GM21825 (cell line): ENCODE data around the gene AFMID.
"Not testable (repeated sequence)": the region's sequence is repeated elsewhere in the genome, so short reads cannot be mapped to it uniquely, and the experiment has no call there.

Source experiments
- ATAC-seq: cut with Tn5 transposase; IDR thresholded peaks from one replicate; pipeline ENCODE4 v1.9.1; 2021; ENCODE audit warnings: mild to moderate bottlenecking, moderate library complexity; ENCODE audit not compliant: unreplicated experiment

The AFMID gene, protein sequence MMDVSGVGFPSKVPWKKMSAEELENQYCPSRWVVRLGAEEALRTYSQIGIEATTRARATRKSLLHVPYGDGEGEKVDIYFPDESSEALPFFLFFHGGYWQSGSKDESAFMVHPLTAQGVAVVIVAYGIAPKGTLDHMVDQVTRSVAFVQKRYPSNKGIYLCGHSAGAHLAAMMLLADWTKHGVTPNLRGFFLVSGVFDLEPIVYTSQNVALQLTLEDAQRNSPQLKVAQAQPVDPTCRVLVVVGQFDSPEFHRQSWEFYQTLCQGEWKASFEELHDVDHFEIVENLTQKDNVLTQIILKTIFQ

DNA sequence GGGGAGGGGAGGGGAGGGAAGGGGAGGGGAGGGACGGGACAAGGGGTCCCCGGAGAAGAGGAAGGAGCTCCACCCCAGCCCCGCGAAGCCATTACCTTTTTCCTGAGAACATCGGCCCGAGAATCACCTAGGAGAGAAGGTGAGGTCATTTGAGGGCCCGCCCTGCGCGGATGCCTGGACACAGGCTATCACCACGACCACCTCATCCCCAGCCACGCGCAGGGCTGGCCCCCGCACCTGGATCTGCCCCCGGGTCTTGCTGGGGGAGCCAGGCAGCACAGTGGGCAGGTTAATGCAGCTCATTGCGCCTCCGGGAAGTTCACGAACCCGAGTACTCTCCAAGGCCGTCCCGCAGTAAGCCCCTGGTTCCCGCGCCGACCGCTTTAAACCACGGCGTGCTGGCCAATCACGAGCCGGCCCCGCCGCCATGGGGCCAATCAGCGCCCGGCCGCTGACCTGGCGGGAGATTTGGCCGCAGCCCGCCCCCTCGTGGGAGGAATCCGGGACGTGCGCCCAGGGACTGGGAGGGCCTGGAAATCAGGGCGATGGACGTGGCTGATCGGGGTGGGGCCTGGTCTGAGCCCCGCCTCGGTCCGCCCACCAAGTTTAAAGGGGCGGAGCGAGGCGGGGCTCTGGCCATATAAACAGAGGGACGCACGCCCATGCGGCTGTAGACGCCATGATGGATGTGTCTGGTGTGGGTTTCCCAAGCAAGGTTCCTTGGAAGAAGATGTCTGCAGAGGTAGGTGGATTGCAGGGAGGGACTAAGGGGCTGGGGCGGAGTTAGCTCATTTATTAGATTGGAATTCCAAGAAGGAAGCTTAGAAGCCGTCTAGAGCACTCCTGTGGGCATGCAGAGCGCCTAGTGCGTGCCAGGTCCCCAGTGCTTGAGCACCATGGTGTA lies at the start of gene AFMID, which contains the start of gene TK1:
TSS of gene AFMID (plus strand) at position 671 of the 904 bp plus-strand sequence. CDS start at position 680, 9 bp downstream.
TSS of gene TK1 (minus strand) at position 361 of the 904 bp plus-strand sequence. CDS start at position 303, 58 bp downstream.
- peak; percentile 93 for ATAC-seq

DNA sequence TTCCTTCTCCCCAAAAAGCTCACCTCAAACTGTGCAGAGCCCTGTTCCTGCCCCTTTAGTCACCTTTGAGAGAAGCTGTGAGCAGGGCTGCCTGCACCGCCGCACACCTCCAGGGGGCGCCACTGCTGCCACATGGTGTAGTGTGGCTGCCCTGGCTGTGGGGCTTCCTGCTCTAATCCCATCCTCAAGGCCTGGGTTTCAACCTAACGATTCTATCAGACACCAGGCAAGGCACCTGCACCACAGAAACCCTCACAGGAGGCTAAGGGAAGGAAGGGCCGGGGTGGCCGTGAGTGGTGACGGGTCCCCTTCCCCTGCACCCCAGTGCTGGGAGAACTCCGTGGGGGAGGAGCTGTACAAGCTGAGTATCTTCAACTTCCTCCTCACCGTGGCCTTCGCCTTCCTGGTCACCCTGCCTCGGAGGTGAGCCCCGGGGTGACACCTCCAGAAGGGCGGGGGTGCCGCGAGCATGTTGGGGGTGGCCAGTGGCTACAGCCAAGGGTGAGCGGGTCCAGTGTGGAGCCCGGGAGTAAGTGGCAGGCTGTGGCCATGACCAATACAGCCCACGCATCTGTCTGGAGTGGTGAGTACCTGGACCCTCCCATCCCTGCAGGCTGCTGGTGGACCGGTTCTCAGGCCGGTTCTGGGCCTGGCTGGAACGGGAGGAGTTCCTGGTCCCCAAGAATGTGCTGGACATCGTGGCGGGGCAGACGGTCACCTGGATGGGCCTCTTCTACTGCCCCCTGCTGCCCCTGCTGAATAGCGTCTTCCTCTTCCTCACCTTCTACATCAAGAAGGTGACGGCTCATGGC lies 49.6 kb upstream of the AFMID start:
- ATAC-seq: no peak

DNA sequence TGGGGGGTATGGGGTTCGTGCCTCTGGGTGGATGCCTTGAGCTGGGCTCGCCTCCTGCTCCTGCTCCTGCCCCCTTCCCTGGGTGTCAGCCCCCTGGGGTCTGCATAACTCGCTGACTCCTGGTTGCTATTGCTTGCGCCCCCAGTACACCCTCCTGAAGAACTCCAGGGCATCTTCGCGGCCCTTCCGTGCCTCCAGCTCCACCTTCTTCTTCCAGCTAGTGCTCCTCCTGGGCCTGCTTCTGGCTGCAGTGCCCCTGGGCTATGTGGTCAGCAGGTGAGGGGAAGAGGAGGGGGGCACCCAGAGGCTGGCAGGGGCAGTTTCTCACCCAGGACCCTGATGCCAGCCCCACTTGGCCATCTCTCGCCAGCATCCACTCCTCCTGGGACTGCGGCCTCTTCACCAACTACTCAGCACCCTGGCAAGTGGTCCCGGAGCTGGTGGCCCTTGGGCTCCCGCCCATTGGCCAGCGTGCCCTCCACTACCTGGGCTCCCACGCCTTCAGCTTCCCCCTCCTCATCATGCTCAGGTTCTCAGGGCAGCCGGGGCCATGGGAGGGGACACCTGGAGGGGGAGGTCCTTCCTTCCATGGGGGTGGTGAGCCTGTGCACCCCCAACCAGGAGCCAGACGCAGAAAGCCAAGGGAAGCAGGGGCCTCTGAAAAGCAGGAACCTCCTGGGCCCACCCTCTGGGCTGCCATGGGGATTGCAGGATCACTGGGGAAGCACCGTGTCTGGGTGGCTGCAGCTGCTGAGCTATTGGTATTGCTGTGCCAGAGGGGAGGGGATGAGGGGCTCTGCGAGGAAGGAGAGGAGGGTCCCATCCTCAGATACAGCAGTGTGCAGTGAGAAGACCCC lies 48.7 kb upstream of the AFMID start:
- ATAC-seq: no peak

DNA sequence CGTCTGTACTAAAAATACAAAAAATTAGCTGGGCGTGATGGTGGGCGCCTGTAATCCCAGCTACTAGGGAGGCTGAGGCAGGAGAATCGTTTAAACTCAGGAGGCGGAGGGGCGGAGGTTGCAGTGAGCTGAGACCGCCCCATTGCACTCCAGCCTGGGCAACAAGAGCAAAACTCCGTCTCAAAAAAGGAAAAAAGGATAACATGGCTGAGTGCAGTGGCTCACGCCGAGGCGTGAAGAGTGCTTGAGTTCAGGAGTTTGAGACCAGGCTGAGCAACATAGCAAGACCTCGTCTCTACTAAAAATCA lies 47.3 kb upstream of the AFMID start:
- not testable (repeated sequence) for ATAC-seq

DNA sequence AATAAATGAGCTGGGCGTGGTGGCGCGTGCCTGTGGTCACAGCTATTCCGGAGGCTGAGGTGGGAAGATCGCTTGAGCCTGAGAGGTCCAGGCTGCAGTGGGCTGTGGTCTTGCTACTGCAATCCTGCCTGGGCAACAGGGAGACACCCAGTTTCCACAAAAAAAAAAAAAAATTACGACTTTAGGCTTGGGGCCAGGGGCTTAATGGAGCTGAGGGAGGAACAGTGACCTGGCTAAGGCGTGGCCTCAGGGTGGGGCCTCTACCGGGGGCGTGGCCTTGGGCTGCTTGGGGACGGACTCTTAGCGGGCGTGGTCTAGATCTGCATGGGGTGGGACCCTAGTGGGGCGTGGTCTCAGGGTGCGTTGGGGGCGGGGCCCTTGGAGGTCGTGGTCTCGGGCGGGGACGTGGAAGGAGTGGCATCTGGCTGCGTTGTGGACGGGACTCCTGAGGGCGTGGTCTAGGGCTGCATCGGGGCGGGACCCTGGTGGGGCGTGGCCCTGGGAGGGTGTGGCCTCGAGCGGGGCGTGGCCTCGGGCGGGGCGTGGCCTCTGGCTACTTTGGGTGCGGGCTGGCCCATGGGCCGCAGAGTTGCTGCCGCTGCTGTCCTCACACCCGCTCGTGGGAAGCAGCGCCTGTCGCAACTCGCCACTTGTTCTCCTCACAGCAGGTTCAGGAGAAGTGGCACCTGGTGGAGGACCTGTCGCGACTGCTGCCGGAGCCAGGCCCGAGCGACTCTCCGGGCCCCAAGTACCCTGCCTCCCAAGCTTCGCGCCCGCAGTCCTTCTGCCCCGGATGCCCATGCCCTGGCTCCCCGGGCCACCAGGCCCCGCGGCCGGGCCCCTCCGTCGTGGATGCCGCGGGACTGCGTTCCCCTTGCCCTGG lies 46.8 kb upstream of the AFMID start:
- ATAC-seq: peak; percentile 62

DNA sequence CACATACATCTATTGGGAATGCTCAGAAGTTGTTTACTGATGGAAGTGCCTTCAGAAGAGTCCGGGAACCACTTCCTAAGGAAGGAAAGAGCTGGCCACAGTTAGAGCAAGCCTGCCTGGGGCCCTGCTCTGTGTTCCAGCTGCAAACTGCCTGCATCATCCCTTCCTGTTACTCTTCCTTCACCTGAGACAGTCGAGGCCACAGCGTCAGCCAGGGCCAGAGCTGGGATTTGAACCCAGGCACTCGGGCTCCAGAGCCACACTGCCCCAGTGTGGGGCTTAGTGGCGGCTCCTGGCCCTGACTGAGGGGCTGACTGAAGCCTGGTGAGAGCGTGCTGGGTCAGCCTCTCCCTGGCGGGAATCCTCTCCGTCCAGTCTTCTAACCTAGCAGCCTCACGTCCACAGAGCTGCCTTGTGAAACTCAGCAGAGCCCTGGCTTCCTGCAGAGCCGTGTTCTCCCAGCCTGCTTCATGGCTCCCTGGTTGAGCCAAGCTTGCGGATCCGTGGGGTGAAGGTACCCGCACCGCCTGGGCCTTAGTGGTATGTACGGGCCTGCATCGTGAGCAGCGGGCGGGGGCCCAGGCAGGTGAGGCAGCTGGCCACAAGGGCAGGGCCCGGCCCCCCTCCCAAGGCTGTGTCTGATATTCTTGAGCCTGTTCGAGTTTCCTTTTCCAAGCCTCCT lies 45.6 kb upstream of the AFMID start:
- ATAC-seq: no peak

DNA sequence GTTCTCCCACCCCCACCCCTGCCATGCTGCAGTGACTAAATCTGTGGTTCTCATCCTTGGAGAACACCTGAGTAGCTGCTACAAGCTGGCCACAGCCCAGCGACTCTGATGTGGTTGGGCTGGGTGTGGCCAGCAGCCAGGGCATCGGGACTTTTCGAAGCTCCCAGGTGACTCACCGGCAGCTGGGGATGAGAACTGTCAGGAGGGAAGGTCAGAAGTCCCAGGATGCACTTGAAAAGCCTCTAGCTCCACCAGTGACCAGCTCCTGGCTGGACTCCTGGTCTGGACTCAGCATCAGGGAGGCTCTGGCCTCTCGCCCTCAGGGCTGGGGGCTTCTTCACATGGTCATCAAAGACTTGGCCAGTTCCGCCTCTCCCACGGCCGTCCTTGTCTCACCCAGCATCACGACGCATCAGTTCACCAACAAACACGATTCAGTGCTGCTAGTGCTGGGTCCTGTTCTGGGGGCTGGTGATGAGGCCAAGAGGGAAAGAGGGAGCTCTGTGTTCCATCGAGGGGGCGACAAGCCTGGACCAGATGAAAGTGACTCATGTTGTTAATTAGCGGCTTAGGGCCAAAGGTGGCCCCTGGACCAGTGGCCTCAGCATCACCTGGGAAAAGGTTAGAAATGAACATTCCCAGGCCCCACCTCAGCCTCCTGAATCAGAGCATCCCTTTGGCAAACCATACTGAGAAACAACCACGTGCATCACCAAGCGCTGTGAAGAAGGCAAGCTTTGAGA lies 44.9 kb upstream of the AFMID start:
- ATAC-seq: no peak

DNA sequence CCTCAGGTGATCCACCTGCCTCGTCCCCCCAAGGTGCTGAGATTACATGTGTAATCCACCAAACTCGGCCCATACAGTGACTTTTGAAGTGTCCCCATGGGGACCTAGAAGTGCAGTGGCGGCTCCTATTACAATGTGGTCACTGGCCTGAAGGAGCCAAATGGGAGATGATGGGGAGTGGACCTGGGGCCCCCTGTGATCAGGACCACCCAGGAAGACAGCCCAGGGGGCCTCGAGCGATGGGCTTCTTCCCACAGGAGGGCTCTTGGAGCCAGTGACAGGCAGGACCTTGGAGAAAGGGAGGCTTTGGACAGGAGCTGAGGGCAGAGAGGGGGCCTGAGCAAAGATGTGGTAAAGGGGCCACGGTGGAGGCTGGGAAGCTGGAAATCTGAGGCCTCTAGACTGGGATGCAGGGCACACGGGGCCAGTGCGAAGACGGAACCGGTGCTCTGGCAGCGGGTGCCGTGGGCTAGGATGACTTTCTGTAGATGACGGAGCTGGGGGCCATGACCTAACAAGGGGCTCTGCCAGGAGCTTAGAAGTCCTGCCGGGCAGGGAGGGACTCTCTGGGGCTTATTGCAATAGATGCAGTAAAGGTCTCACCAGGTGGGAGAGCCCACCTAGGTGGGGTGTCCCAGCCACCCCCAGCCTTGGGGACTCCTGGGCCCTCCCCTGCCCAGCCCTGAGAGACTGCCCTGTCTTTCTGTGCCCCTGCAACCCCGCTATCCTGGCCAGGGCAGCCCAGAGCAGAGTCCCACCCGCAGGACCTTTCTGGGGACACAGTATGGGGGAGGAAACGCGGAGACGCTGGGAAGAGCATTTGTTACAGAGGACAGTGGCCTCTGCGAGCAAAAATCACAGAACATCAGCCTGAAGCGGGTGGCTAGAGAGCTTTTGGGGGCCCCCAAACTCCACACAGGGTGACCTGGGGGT lies 43.7 kb upstream of the AFMID start:
- no peak for ATAC-seq

DNA sequence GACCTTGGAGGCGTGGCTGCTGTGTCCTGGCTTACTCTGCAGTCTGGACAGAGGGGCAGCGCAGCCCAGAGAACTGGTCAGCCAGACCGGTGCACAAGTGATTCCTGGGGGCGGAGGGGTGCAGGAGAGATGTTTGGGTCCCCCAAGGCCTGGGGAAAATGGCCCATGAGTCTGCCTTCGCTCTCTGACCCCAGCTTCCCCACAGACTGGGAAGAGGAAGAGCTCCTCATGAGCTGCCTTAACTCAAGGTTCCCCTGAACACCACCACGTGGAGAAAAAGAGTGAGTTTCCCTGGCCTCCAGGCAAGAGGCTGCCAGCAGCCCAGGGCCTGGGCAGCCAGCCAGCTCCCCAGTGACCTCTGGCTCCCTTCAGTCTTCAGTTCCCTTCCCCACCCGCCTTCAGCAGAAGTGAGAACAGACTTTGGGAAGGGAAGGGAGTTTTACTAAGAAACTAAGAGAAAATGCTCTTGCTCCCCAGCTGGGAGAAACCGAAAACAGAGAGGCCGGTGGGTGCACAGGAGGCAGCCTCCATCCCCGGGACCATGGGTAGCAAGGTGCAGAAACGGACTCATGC lies 42.9 kb upstream of the AFMID start:
- no peak for ATAC-seq

DNA sequence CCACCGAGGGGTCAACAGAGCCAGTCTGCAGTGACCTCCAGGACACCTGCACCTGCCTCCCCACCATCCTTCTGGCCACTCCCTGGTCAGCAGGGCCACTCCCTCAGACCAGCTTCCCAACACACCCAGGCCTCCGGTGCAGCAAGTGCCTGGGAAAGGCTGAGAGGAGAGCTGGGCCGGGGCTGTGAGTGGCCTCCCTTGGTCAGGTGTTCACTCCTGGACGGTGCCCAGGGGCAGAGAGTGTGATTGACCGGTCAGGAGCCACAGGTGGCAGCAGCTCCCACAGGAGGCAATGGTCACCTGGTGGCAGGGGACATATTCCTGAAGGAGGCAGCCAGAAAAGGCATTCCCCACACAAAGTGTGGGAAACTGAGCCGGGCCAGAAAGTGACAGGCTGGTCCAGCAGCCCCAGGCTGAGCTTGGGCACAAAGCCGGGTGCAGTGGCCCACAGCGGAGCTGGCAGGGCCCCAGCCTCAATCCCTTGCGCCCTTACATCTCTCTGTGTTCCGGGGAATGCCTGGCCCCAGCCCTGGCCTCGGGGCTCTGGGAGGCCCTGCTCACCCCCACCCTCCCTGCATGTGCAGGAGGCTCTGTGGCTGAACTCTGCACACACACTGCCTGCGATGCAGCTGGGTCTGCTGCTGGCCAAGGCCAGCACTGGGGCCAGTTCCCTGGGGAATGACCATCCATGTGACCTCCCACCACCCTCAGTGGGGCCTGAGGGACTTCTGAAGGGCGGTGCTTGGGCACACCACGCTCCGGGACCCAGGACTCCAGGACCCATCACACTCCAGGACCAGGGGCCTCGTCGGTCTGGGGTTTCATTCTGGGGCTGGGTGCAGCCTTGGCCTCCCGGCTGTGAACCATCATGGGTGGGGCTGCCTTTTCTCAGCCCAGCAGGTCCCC lies 42.2 kb upstream of the AFMID start:
- no peak for ATAC-seq

DNA sequence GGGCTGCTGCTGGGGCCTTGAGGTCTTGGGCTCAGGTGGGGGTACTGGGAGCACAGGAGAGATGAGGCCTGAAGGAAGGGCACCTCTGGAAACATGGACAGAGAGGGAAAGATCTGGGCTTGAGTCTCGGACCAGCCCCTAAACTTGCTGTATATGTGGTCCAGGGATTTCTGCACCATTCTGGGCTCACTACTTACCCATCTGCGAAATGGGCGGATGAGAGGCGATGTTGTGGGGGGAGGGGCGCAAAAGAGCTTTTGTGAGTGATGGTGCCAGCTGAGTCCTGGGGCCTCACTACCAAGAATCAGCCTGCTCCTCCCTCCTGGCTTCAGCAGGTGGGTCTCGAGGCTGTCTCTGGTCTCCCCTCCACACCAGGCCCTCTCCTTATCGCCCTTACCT lies 40.7 kb upstream of the AFMID start:
- ATAC-seq: no peak

DNA sequence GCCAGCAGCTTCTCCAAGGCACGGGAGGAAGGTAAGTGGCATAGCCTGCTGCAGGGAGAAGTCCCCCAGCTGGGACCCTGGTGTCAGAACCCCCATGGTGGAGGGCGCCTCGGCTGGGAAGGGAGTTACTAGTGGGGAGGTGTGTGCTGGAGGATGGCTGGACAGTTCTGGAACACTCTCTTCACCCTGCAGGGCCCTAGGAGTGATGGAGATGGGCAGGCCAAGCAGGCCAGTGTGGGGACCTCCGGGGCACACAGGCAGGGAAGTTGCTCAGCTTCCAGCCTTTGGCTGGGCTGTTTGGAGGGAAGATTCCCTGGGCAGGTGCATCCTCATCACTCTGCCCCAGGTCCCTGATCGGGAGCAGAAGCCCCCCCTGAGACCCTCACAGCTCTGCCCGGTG lies 40.3 kb upstream of the AFMID start:
- no peak for ATAC-seq

DNA sequence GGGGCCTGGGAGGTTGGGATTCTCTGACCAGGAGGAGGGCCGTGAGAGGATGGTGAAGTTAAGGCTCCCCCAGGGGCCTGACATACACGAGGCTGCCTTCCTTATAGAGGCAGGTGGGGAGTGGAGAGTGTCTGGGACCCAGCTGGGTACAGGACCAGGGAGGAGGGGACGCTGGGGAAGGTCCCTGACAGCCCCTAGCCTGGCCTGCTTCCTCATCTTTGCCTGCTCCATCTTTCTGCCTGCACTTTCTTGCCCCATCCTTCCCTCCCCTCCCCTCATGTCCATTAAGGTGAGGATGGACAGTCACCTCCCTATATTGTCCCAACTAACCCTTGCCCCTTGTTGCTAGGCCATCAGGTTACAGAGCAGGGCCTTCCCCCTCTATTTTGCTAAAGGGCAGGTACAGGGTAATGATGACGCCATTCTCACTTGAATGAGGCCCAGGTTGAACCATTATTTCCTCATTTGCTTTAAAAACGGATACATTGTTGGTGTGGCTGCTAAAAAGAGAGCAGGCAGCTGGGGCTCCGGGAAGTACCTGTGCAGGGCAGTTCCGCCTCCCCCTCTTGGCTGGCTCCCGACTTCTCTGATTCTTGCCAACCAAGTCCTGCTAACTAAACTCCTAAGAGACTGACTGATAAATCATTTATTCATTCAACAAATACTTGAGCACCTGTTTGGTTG lies 39.7 kb upstream of the AFMID start:
- peak; percentile 32 for ATAC-seq

DNA sequence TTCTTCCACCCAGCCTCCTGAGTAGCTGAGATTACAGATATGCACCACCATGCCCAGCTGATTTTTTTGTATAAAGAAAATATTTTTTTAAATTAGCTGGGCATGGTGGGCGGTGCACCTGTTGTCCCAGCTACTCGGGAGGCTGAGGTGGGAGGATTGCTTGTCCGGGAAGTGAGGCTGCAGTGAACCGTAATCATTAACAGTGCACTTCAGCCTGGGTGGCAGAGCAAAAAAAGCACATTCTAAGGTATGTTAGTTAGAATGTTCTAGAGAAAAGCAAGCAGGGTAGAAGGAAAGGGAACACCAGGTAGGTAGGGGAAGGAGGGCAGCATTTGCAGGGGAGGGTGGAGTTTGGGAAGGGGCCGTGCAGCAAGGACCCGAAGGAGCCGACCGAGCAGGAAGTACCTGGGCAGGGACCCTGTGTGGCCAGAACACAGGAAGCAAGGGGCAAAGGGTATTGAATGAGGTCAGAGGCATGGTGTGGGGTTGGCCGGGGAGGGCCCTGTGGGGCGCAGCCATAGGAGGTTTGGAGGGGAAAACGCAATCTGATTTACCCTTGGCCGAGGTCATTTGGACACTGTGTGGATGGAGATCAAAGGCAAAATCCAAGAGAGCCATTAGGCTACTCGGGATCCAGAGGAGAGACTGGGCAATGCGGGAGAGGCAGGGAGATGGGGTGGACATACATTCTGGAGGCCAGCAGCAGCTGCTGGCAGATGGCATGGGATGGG lies 38.7 kb upstream of the AFMID start:
- ATAC-seq: no peak
